Left cardiac atrium (tissue), 4 donors: Measurements from ENCODE around the gene MGAT2. TPM values are rescaled to one million over a fixed set of nuclear protein-coding genes. Genes with fewer than 3 reads are reported as not detected.
"Not testable (repeated sequence)": the region's sequence is repeated elsewhere in the genome, so short reads cannot be mapped to it uniquely, and the experiment has no call there.

Experiments
- ATAC-seq, 2 donors: fragments of 200-7000 bp; cut with Tn5 transposase; one replicate each; pipeline ENCODE4 v1.9.1; 2020; ENCODE audit warnings: mild to moderate bottlenecking in 2 of 2, moderate library complexity in 2 of 2
- DNase-seq: peaks from one replicate; pipeline ENCODE4 v3.0.0-alpha.2; 2020
- intact Hi-C, 2 donors: fragments of 100-400 bp; cut with DNase I; formaldehyde crosslinking; loops; one replicate each; pipeline versions ENCODE4 v1.14.1 to v1.15.1; 2022 to 2023
- total RNA-seq, 2 donors: library from RNA; stranded (reverse); fragmentation: NEBNext Ultra II Directional; extraction: Animal tissue kit (Norgen Biotek cat#: 25700); gene quantifications; one replicate each; pipeline ENCODE4 v1.2.1, GENCODE V29; 2021
- donor health status: DM: no; HTN: yes; CAD: no.
- donor health status: DM: no; HTN: yes; CAD: no; lungs with severe emphysema.
- donor health status: DM: yes; HTN: yes; CAD: no.
- donor health status: Dilated cardiomyopathy.

Gene MGAT2
- total RNA-seq, 2 donors from 2014 or later, result 16.6 to 24.7 TPM

- DNase-seq (no peak), ATAC-seq (no peak)
- intact Hi-C loops, result loop anchor here in 1 of 2 donors (10.0 kb wide), 1 partner anchor 57 kb away; the partner anchor contains the start of gene KLHDC1
Measured at GRCh38 chr14:49637534-49638078, 17.0 kb downstream of the MGAT2 start.

- intact Hi-C loops, result no loop called here
- no peak for ATAC-seq
- no peak for DNase-seq
Measured at GRCh38 chr14:49640540-49641417, 20.2 kb downstream of the MGAT2 start.

GRCh38 chr14:49641697-49642129 is 21.1 kb downstream of the MGAT2 start:
- intact Hi-C loops, result no loop called here
- ATAC-seq (peak; percentile 35 to 74), DNase-seq (no peak)

GRCh38 chr14:49642163-49642562 is 21.6 kb downstream of the MGAT2 start:
- no peak for ATAC-seq
- no peak for DNase-seq
- intact Hi-C loops, result no loop called here

GRCh38 chr14:49653508-49653907 is 32.9 kb downstream of the MGAT2 start:
- intact Hi-C loops, result no loop called here
- DNase-seq (no peak), ATAC-seq (no peak)

GRCh38 chr14:49654511-49654910 is 33.9 kb downstream of the MGAT2 start:
- intact Hi-C loops, result no loop called here
- ATAC-seq (no peak), DNase-seq (no peak)

GRCh38 chr14:49657500-49657899 is 36.9 kb downstream of the MGAT2 start:
- DNase-seq, ATAC-seq, intact Hi-C loops: not testable (repeated sequence)

GRCh38 chr14:49659526-49660455 is 39.2 kb downstream of the MGAT2 start:
- ATAC-seq, result no peak
- intact Hi-C loops, result no loop called here
- DNase-seq, result no peak

- DNase-seq (no peak), ATAC-seq (no peak)
- intact Hi-C loops, result no loop called here
Measured at GRCh38 chr14:49670475-49670874, 49.9 kb downstream of the MGAT2 start.

Other genes starting within 250 kb of the MGAT2 start
- 1,000 to 10,000 TPM in 1 of 2 donors, 100 to 1,000 TPM in 1; 895 to 1,080 TPM for gene RPS29, start 34.4 kb upstream of the MGAT2 start, total RNA-seq
- gene LRR1, start 21.9 kb upstream of the MGAT2 start, total RNA-seq, result 1 to 10 TPM; 6.2 to 7.4 TPM
- gene RPL36AL, start 173 bp upstream of the MGAT2 start, total RNA-seq, result 100 to 1,000 TPM; 131 to 149 TPM
- gene DNAAF2, start 14.4 kb downstream of the MGAT2 start, total RNA-seq, result 1 to 10 TPM; 4.9 to 7.0 TPM
- 1 to 10 TPM; 1.0 to 1.2 TPM for gene POLE2, start 67.4 kb downstream of the MGAT2 start, total RNA-seq
- 10 to 100 TPM in 1 of 2 donors, 1 to 10 TPM in 1; 6.5 to 11.8 TPM for gene KLHDC1, start 72.3 kb downstream of the MGAT2 start, total RNA-seq
- 10 to 100 TPM; 54.8 to 67.1 TPM for gene KLHDC2, start 147.4 kb downstream of the MGAT2 start, total RNA-seq
- gene NEMF, start 232.0 kb downstream of the MGAT2 start, total RNA-seq, result 10 to 100 TPM; 48.6 to 60.5 TPM